Kidney (tissue), 14 donors: ENCODE measurements around the gene ZNF746. TPM values are rescaled to one million over a fixed set of nuclear protein-coding genes. Genes with fewer than 3 reads are reported as not detected.

ENCODE experiments used
- DNase-seq, 5 donors: peaks; one replicate each; pipeline ENCODE4 v3.0.0-alpha.2; 2013 to 2020
- FAIRE-seq: peaks from 2 replicates; lab custom pipeline; 2012; peaks lifted over from hg19 to GRCh38; lab: Jason Lieb, UNC
- H3K27ac ChIP-seq, 2 donors: one replicate each; pipeline ENCODE4 v1.7.0; 2013; ENCODE audit warnings: low read depth in 2 of 2, low read length in 2 of 2, inconsistent platforms in 1 of 2
- H3K27me3 ChIP-seq: one replicate; pipeline ENCODE4 v1.7.1; 2013; ENCODE audit warnings: low read length, inconsistent platforms; ENCODE audit not compliant: control insufficient read depth, insufficient read depth
- H3K36me3 ChIP-seq, 3 donors: one replicate each; pipeline versions ENCODE4 v1.7.0 to v1.7.1; 2013; ENCODE audit warnings: low read length in 3 of 3, control low read depth in 1 of 3, inconsistent platforms in 1 of 3; ENCODE audit not compliant: insufficient read depth in 3 of 3, control insufficient read depth in 2 of 3
- H3K4me1 ChIP-seq, 3 donors: one replicate each; pipeline versions ENCODE4 v1.7.0 to v1.7.1; 2013; ENCODE audit warnings: low read length in 3 of 3, inconsistent platforms in 1 of 3, low read depth in 1 of 3; ENCODE audit not compliant: control insufficient read depth in 2 of 3, insufficient read depth in 2 of 3
- H3K4me3 ChIP-seq, 3 donors: one replicate each; pipeline versions ENCODE4 v1.7.0 to v1.8.1; 2013; ENCODE audit warnings: low read length in 3 of 3, control low read depth in 1 of 3, inconsistent platforms in 1 of 3
- H3K9ac ChIP-seq, 3 donors: one replicate each; pipeline versions ENCODE4 v1.7.0 to v1.7.1; 2013; ENCODE audit warnings: low read length in 3 of 3, control low read depth in 1 of 3, inconsistent platforms in 1 of 3
- H3K9me3 ChIP-seq, 3 donors: one replicate each; pipeline versions ENCODE4 v1.7.0 to v1.7.1; 2013; ENCODE audit warnings: low read length in 3 of 3, control low read depth in 1 of 3, inconsistent platforms in 1 of 3; ENCODE audit not compliant: control insufficient read depth in 2 of 3, insufficient read depth in 1 of 3
- intact Hi-C: fragments of 100-400 bp; cut with DNase I; formaldehyde crosslinking; loops from one replicate; pipeline ENCODE4 v1.11.1; 2022
- polyA plus RNA-seq: library from polyadenylated mRNA; stranded (reverse); fragments of 350-450 nt; fragmentation: Illumina TruSeq; extraction: RNeasy Lipid Tissue Mini Kit (QIAGEN cat#74804); gene quantifications from one replicate; pipeline ENCODE4 v1.2.3, GENCODE V29; 2014; ENCODE audit warnings: low read depth, low replicate concordance; ENCODE audit not compliant: insufficient read depth
- total RNA-seq: library from RNA; stranded (reverse); fragmentation: NEBNext Ultra II Directional; extraction: Animal tissue kit (Norgen Biotek cat#: 25700); gene quantifications from one replicate; pipeline ENCODE4 v1.2.1, GENCODE V29; 2021
- TF ChIP-seq, protein P1 (sequence below): IDR thresholded peaks from 3 replicates; pipeline ENCODE4 v1.5.1; 2012; ENCODE audit warnings: mild to moderate bottlenecking, moderate library complexity, borderline replicate concordance; ENCODE audit not compliant: insufficient read depth; ENCODE audit errors: extremely low read depth
- donor health status: control.
- donor health status: control.
- donor health status: control.
- donor health status: control.
- donor health status: control.
- donor health status: DM: yes; HTN: yes; CAD: no.
- donor health status: Normal renal cell carcinoma (clear cell type).

Gene ZNF746
- total and polyA plus RNA-seq, 2 donors from 2014 or later: 6.8 to 17.3 TPM

- TF ChIP-seq, protein P1, sequence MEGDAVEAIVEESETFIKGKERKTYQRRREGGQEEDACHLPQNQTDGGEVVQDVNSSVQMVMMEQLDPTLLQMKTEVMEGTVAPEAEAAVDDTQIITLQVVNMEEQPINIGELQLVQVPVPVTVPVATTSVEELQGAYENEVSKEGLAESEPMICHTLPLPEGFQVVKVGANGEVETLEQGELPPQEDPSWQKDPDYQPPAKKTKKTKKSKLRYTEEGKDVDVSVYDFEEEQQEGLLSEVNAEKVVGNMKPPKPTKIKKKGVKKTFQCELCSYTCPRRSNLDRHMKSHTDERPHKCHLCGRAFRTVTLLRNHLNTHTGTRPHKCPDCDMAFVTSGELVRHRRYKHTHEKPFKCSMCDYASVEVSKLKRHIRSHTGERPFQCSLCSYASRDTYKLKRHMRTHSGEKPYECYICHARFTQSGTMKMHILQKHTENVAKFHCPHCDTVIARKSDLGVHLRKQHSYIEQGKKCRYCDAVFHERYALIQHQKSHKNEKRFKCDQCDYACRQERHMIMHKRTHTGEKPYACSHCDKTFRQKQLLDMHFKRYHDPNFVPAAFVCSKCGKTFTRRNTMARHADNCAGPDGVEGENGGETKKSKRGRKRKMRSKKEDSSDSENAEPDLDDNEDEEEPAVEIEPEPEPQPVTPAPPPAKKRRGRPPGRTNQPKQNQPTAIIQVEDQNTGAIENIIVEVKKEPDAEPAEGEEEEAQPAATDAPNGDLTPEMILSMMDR: no peak
- Histone ChIP-seq H3K27ac (no peak overlapping the region), H3K9ac (no peak overlapping the region), H3K36me3 (peaks cover 0 to 2% (median 0%) of the 10 kb centered on the region in 3 donors), H3K4me1 (no peaks in the 10 kb centered on the region), H3K27me3 (no peaks in the 10 kb centered on the region), H3K9me3 (no peaks in the 10 kb centered on the region), H3K4me3 (no peak overlapping the region)
- DNase-seq (no peak), FAIRE-seq (no peak)
- intact Hi-C loops: no loop called here
These were observed 69.7 kb downstream of the ZNF746 start for GRCh38 chr7:149427893-149428292.

DNA sequence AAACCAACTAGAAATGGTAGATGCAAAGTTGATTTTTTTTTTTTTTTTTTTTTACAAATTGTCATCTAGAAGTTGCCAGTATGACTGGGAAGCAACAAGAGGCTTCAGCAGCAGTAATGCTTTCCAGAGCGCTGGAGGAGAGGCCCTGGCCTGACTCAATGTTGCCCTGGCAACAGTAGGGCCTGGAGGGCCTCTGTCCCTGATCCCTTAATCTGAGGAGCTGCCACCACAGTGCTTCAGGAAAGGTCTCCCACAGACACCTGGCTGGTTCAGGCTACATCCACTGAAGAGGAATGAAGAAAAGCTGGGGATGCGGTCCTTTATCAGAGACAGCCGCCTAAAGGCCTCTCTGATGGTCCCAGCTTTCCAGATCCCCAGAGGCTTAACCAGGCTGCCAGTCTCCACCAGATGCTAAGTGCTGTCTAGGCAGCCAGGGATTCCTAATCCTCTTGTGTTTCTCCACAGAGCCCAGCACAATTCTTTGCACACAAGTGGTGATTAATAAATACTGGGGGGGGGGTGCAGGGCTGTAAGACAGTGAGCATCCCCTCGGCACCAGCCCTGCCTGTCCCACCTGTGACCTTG, 70.4 kb downstream of the ZNF746 start:
- peaks cover 0 to 2% (median 0%) of the 10 kb centered on the region in 3 donors for H3K36me3 ChIP-seq
- DNase-seq (no peak), FAIRE-seq (no peak)
- no peak overlapping the region for H3K27ac ChIP-seq
- H3K9ac ChIP-seq: no peak overlapping the region
- H3K9me3 ChIP-seq: no peaks in the 10 kb centered on the region
- no peak overlapping the region for H3K4me3 ChIP-seq
- intact Hi-C loops: no loop called here
- no peaks in the 10 kb centered on the region for H3K4me1 ChIP-seq
- TF ChIP-seq, protein P1: no peak
- no peaks in the 10 kb centered on the region for H3K27me3 ChIP-seq

- Histone ChIP-seq H3K4me3 (peak overlapping the region in 1 of 3 donors; percentile 39), H3K9me3 (no peaks in the 10 kb centered on the region), H3K9ac (no peak overlapping the region), H3K27ac (no peak overlapping the region), H3K36me3 (no peaks in the 10 kb centered on the region), H3K27me3 (no peaks in the 10 kb centered on the region), H3K4me1 (no peaks in the 10 kb centered on the region)
- TF ChIP-seq, protein P1: no peak
- no peak for FAIRE-seq
- peak in 4 of 5 donors; percentile 44 to 64 (median 62) for DNase-seq
- intact Hi-C loops: no loop called here
These were observed 74.0 kb downstream of the ZNF746 start for GRCh38 chr7:149423449-149424110.
